Memory B cell (primary cell): ENCODE measurements around the gene HOXD11.

Experiments
- ATAC-seq: fragments of 150-1000 bp; cut with Tn5 transposase; 2 replicates; pipeline ENCODE4 v1.10.0; 2021; ENCODE audit warnings: low read depth, mild to moderate bottlenecking, moderate library complexity
- DNase-seq, 2 donors: peaks; one replicate each; pipeline ENCODE4 v3.0.0; 2022; ENCODE audit warnings: low spot score in 2 of 2
- H3K27ac Mint-ChIP-seq: one replicate; pipeline ENCODE4 v1.8.0; 2022; ENCODE audit warnings: mild to moderate bottlenecking, moderate library complexity, mixed read lengths
- H3K27me3 Mint-ChIP-seq: one replicate; pipeline ENCODE4 v1.8.0; 2022; ENCODE audit warnings: mixed read lengths
- H3K36me3 Mint-ChIP-seq: one replicate; pipeline ENCODE4 v1.8.0; 2022; ENCODE audit warnings: mild to moderate bottlenecking, mixed read lengths
- H3K4me1 Mint-ChIP-seq: one replicate; pipeline ENCODE4 v1.8.0; 2022; ENCODE audit warnings: mixed read lengths
- H3K4me3 Mint-ChIP-seq: one replicate; pipeline ENCODE4 v1.8.0; 2022; ENCODE audit warnings: mild to moderate bottlenecking, moderate library complexity, mixed read lengths
- H3K9me3 Mint-ChIP-seq: one replicate; pipeline ENCODE4 v1.8.0; 2022; ENCODE audit warnings: mixed read lengths

HOXD11 gene

GRCh38 chr2:176154576-176155252 lies 47.6 kb downstream of the HOXD11 start:
- ATAC-seq (no peak), DNase-seq (no peak)
- Mint-ChIP-seq H3K4me3 (no peak overlapping the region), H3K27me3 (peaks cover 19% of the 10 kb centered on the region), H3K9me3 (peaks cover 2% of the 10 kb centered on the region), H3K36me3 (peaks cover 2% of the 10 kb centered on the region), H3K27ac (no peak overlapping the region), H3K4me1 (peaks cover 5% of the 10 kb centered on the region)

GRCh38 chr2:176155356-176156044 lies 48.4 kb downstream of the HOXD11 start:
- Mint-ChIP-seq H3K27me3 (peaks cover 19% of the 10 kb centered on the region), H3K36me3 (peaks cover 2% of the 10 kb centered on the region), H3K27ac (no peak overlapping the region), H3K4me1 (peaks cover 5% of the 10 kb centered on the region), H3K4me3 (no peak overlapping the region), H3K9me3 (peaks cover 2% of the 10 kb centered on the region)
- DNase-seq, result no peak
- no peak for ATAC-seq

GRCh38 chr2:176156301-176156806 lies 49.3 kb downstream of the HOXD11 start:
- Mint-ChIP-seq H3K27ac (no peak overlapping the region), H3K4me3 (no peak overlapping the region), H3K4me1 (peaks cover 5% of the 10 kb centered on the region), H3K27me3 (peaks cover 19% of the 10 kb centered on the region), H3K9me3 (peaks cover 4% of the 10 kb centered on the region), H3K36me3 (peaks cover 2% of the 10 kb centered on the region)
- DNase-seq (peak in 1 of 2 donors; percentile 9), ATAC-seq (no peak)

- Mint-ChIP-seq H3K9me3 (peaks cover 4% of the 10 kb centered on the region), H3K4me1 (peaks cover 5% of the 10 kb centered on the region), H3K27me3 (peaks cover 21% of the 10 kb centered on the region), H3K36me3 (peaks cover 2% of the 10 kb centered on the region), H3K4me3 (peak within 1 kb of the TSS; percentile 48), H3K27ac (no peak within 1 kb of the TSS)
- ATAC-seq (no peak), DNase-seq (peak in 1 of 2 donors; percentile 7)
Observed at GRCh38 chr2:176156807-176157498, 49.9 kb downstream of the HOXD11 start, which contains the start of gene HOXD3. HOXD3 (plus strand) TSS chr2:176157307; CDS start chr2:176169115, 11,808 bp downstream.

- peaks cover 5% of the 10 kb centered on the region for H3K4me1 Mint-ChIP-seq
- H3K9me3 Mint-ChIP-seq, result peaks cover 4% of the 10 kb centered on the region
- DNase-seq (no peak), ATAC-seq (no peak)
- H3K27ac Mint-ChIP-seq, result no peak overlapping the region
- H3K27me3 Mint-ChIP-seq, result peaks cover 21% of the 10 kb centered on the region
- peaks cover 2% of the 10 kb centered on the region for H3K36me3 Mint-ChIP-seq
- peak overlapping the region; percentile 48 for H3K4me3 Mint-ChIP-seq
Observed at GRCh38 chr2:176157499-176158185, 50.6 kb downstream of the HOXD11 start.

- DNase-seq, result peak in 1 of 2 donors; percentile 13
- Mint-ChIP-seq H3K4me3 (no peak overlapping the region), H3K4me1 (peaks cover 5% of the 10 kb centered on the region), H3K27ac (no peak overlapping the region), H3K9me3 (peaks cover 4% of the 10 kb centered on the region), H3K27me3 (peaks cover 24% of the 10 kb centered on the region), H3K36me3 (peaks cover 2% of the 10 kb centered on the region)
- ATAC-seq, result no peak
Observed at GRCh38 chr2:176158186-176158591, 51.1 kb downstream of the HOXD11 start.

- Mint-ChIP-seq H3K36me3 (peaks cover 2% of the 10 kb centered on the region), H3K27ac (no peak overlapping the region), H3K27me3 (peaks cover 32% of the 10 kb centered on the region), H3K4me1 (peaks cover 5% of the 10 kb centered on the region), H3K9me3 (peaks cover 10% of the 10 kb centered on the region), H3K4me3 (no peak overlapping the region)
- DNase-seq, result peak in 1 of 2 donors; percentile 9
- no peak for ATAC-seq
Observed at GRCh38 chr2:176158855-176159662, 52.0 kb downstream of the HOXD11 start.
